Stomach smooth muscle (tissue), 2 donors: ENCODE results near the gene KIAA1755.

ENCODE experiments used
- H3K27ac ChIP-seq: one replicate; pipeline ENCODE4 v1.7.0; 2013; ENCODE audit warnings: mild to moderate bottlenecking, low read length, inconsistent platforms
- H3K27me3 ChIP-seq, 2 donors: one replicate each; pipeline ENCODE4 v1.7.0; 2013; ENCODE audit warnings: low read length in 2 of 2; ENCODE audit not compliant: insufficient read depth in 2 of 2, control insufficient read depth in 1 of 2
- H3K36me3 ChIP-seq, 2 donors: one replicate each; pipeline ENCODE4 v1.7.0; 2013; ENCODE audit warnings: low read length in 2 of 2; ENCODE audit not compliant: control insufficient read depth in 2 of 2, insufficient read depth in 2 of 2
- H3K4me1 ChIP-seq: one replicate; pipeline ENCODE4 v1.7.0; 2013; ENCODE audit warnings: low read length; ENCODE audit not compliant: control insufficient read depth, insufficient read depth
- H3K4me3 ChIP-seq, 2 donors: one replicate each; pipeline ENCODE4 v1.7.0; 2013; ENCODE audit warnings: low read length in 2 of 2
- H3K9ac ChIP-seq, 2 donors: one replicate each; pipeline ENCODE4 v1.7.0; 2013; ENCODE audit warnings: low read length in 2 of 2, mild to moderate bottlenecking in 1 of 2
- H3K9me3 ChIP-seq, 2 donors: one replicate each; pipeline ENCODE4 v1.7.0; 2013; ENCODE audit warnings: low read length in 2 of 2; ENCODE audit not compliant: control insufficient read depth in 2 of 2
- donor health status: healthy.
- donor health status: Pancreatic carcinoma.

The KIAA1755 gene

DNA sequence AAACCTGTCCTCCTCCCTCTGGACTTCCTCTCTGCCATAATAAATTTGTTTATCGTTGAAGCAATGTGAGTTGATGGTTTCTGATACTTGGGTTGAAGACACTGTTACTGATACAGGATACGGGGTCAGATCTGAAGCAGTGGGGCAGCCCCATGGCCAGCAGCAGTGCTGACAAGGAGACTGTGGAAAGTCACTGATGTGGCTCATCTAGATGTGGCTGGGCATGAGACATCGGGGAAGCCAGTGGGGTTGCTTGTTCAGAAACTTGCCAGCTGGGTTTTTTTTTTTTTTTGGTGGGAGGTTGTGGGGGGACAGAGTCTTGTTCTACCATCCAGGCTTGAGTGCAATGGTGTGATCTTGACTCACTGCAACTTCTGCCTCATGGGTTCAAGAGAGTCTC, 40.8 kb upstream of the KIAA1755 start:
- no peak overlapping the region for H3K4me3 ChIP-seq
- no peaks in the 10 kb centered on the region for H3K9me3 ChIP-seq
- H3K27ac ChIP-seq = no peak overlapping the region
- peaks cover 20% of the 10 kb centered on the region for H3K4me1 ChIP-seq
- peaks cover 2 to 6% of the 10 kb centered on the region in 2 donors for H3K27me3 ChIP-seq
- H3K9ac ChIP-seq = no peak overlapping the region
- H3K36me3 ChIP-seq = no peaks in the 10 kb centered on the region

DNA sequence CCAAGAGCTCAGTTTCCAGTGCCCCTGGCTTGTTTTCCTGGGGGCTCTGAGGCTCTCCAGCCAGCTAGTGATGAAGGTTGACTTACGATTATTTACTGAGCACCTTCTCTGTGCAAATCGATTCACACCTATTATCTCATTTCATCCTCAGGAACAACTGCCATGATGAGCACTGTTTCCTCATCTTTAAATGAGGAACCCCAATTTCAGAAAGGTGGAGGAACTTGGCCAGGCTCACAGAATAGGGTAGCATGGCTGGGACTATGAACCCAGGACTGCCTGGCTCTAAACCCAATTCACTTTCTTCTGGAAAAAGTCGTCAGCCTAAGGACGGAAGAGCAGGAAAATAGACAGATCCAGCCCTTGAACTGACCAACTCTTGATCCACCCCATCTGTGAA, 39.9 kb upstream of the KIAA1755 start:
- H3K27ac ChIP-seq = no peak overlapping the region
- H3K9ac ChIP-seq = no peak overlapping the region
- no peak overlapping the region for H3K4me3 ChIP-seq
- H3K9me3 ChIP-seq = no peaks in the 10 kb centered on the region
- H3K4me1 ChIP-seq = peaks cover 20% of the 10 kb centered on the region
- peaks cover 2 to 6% of the 10 kb centered on the region in 2 donors for H3K27me3 ChIP-seq
- no peaks in the 10 kb centered on the region for H3K36me3 ChIP-seq

- Histone ChIP-seq H3K9me3 (no peaks in the 10 kb centered on the region), H3K27me3 (peaks cover 2 to 6% of the 10 kb centered on the region in 2 donors), H3K9ac (no peak overlapping the region), H3K36me3 (no peaks in the 10 kb centered on the region), H3K4me1 (peaks cover 20% of the 10 kb centered on the region), H3K4me3 (no peak overlapping the region), H3K27ac (no peak overlapping the region)
These were observed 39.4 kb upstream of the KIAA1755 start for GRCh38 chr20:38299963-38300362.

- H3K27me3 ChIP-seq = peaks cover 0 to 2% of the 10 kb centered on the region in 2 donors
- peak overlapping the region; percentile 80 for H3K27ac ChIP-seq
- H3K9me3 ChIP-seq = no peaks in the 10 kb centered on the region
- H3K9ac ChIP-seq = peak overlapping the region; percentile 45 to 51
- H3K36me3 ChIP-seq = no peaks in the 10 kb centered on the region
- peaks cover 16% of the 10 kb centered on the region for H3K4me1 ChIP-seq
- H3K4me3 ChIP-seq = peak overlapping the region in 1 of 2 donors; percentile 29
These were observed 38.3 kb upstream of the KIAA1755 start for GRCh38 chr20:38298768-38299288.

DNA sequence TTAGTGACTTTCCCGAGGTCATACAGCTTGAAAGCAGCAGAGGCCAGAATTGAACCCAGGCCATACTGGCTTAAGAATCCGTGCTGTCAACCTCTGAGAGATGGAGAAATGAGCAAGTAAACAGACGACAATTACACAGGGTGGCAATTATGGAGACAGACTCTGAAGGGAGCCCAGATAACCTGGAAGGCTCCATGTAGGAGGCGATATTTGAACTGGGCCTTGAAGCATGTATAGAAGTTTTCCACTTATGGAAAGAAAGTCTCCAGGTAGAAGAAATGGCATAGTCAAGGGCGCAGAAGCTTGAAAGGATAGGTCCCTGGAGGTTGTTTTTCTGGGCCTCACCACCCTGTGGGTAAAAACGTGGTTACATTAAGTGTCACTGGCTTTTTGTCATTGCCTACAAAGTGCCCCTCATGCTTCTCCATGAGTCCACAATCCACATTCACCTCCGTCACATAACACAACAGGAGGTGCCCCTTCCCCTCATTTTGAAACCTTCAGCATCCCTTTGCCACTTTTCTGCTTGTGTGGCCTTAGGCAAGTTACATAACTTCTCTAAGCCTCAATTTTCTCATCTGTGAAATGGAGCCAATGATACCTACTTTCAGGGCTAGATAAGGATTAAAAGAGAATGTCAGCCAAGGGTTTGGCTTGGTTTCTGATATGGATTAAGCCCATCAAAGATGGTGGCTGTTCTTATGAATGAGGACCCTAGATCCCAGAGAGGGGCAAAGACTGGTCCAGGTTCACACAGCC, 37.6 kb upstream of the KIAA1755 start:
- no peaks in the 10 kb centered on the region for H3K36me3 ChIP-seq
- peak overlapping the region; percentile 36 to 45 for H3K9ac ChIP-seq
- H3K27ac ChIP-seq = peak overlapping the region; percentile 80
- peaks cover 0 to 2% of the 10 kb centered on the region in 2 donors for H3K27me3 ChIP-seq
- no peaks in the 10 kb centered on the region for H3K9me3 ChIP-seq
- no peak overlapping the region for H3K4me3 ChIP-seq
- peaks cover 16% of the 10 kb centered on the region for H3K4me1 ChIP-seq

GRCh38 chr20:38296433-38296832, 35.9 kb upstream of the KIAA1755 start:
- H3K9ac ChIP-seq = no peak overlapping the region
- H3K27ac ChIP-seq = no peak overlapping the region
- peaks cover 19% of the 10 kb centered on the region for H3K4me1 ChIP-seq
- H3K4me3 ChIP-seq = no peak overlapping the region
- no peaks in the 10 kb centered on the region for H3K36me3 ChIP-seq
- peaks cover 0 to 7% of the 10 kb centered on the region in 2 donors for H3K27me3 ChIP-seq
- H3K9me3 ChIP-seq = no peaks in the 10 kb centered on the region

DNA sequence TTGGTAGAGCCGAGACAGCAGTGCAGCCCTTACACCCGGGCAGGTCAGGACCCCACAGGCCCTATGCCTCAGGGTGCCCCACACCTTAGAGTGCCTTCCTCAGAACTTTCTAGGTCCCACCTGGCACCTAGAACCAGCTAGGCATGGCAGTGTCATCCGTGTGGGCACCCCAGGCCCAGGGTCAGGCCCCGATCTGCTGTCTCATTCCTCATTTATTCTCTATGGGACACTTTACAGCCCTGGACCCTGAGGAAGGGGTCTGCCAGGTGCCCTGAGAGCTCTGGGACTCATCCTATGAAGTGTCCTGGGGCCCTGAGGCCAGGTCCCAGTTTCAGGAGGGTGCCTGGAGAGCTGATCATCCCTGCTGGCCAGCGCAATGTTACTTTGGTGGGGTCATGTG, 35.3 kb upstream of the KIAA1755 start:
- Histone ChIP-seq H3K9me3 (no peaks in the 10 kb centered on the region), H3K4me1 (peaks cover 21% of the 10 kb centered on the region), H3K9ac (no peak overlapping the region), H3K36me3 (no peaks in the 10 kb centered on the region), H3K4me3 (no peak overlapping the region), H3K27ac (no peak overlapping the region), H3K27me3 (peaks cover 0 to 5% of the 10 kb centered on the region in 2 donors)

- Histone ChIP-seq H3K27ac (no peak overlapping the region), H3K4me1 (peaks cover 14% of the 10 kb centered on the region), H3K27me3 (peaks cover 0 to 5% of the 10 kb centered on the region in 2 donors), H3K9me3 (no peaks in the 10 kb centered on the region), H3K4me3 (no peak overlapping the region), H3K36me3 (no peaks in the 10 kb centered on the region), H3K9ac (no peak overlapping the region)
These were observed 33.6 kb upstream of the KIAA1755 start for GRCh38 chr20:38294076-38294591.

DNA sequence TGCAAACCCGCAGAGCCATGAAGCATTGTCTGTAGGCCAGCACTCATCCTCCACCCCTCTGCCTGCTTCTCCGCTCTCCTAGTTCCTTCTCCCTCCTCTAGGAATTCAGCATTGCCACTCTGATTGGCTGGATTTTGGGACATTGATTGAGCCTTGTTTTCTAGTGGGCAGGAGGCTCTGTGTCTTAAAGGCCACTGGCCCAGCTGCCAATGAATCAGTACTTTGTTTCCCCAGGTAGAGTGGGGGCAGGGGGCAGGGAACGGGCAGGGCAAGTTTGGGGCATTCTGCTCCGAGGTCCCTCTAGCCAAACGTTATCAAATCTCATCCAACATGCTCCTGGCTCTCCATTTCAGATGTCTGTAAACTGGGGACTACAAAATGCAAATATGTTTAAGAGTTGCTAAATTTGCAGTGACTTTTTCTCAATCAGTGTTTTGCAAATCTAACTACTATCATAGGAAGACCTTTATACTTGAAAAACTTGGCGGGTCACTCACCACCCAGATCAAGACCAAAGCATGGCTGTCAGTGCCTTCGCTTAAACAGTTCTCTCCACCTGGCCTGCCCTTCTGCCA, 33.0 kb upstream of the KIAA1755 start:
- Histone ChIP-seq H3K9me3 (no peaks in the 10 kb centered on the region), H3K27me3 (peaks cover 0 to 5% of the 10 kb centered on the region in 2 donors), H3K27ac (no peak overlapping the region), H3K4me1 (peaks cover 9% of the 10 kb centered on the region), H3K4me3 (no peak overlapping the region), H3K9ac (no peak overlapping the region), H3K36me3 (no peaks in the 10 kb centered on the region)

DNA sequence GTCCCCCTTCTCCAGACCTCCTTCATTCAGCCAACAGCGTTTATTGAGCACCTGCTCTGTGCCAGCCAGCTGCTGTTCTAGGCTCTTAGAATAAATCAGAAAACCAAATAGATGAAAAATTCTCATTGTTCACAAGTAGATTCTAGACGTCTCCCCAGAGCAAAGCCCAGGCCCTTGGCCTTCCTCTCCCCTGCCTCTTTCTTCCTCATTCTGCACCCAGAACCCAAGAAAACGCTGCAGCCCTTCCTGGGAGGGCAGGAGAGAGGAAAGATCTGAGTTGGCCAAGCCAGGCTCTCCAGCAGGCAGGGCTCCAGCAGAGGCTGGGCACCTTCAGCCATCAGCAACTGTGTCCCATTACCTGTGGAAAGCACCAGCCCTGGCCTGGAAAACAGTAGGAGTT, 31.4 kb upstream of the KIAA1755 start:
- Histone ChIP-seq H3K4me1 (peaks cover 5% of the 10 kb centered on the region), H3K27ac (no peak overlapping the region), H3K4me3 (no peak overlapping the region), H3K9me3 (no peaks in the 10 kb centered on the region), H3K9ac (no peak overlapping the region), H3K36me3 (no peaks in the 10 kb centered on the region), H3K27me3 (peaks cover 0 to 5% of the 10 kb centered on the region in 2 donors)
